ENCODE results near the gene RNPEPL1. TPM values are rescaled to one million over a fixed set of nuclear protein-coding genes. Genes with fewer than 3 reads are reported as not detected.

The RNPEPL1 gene
- total RNA-seq, 1 experiment from 2014 or later = 25.8 TPM

DNA sequence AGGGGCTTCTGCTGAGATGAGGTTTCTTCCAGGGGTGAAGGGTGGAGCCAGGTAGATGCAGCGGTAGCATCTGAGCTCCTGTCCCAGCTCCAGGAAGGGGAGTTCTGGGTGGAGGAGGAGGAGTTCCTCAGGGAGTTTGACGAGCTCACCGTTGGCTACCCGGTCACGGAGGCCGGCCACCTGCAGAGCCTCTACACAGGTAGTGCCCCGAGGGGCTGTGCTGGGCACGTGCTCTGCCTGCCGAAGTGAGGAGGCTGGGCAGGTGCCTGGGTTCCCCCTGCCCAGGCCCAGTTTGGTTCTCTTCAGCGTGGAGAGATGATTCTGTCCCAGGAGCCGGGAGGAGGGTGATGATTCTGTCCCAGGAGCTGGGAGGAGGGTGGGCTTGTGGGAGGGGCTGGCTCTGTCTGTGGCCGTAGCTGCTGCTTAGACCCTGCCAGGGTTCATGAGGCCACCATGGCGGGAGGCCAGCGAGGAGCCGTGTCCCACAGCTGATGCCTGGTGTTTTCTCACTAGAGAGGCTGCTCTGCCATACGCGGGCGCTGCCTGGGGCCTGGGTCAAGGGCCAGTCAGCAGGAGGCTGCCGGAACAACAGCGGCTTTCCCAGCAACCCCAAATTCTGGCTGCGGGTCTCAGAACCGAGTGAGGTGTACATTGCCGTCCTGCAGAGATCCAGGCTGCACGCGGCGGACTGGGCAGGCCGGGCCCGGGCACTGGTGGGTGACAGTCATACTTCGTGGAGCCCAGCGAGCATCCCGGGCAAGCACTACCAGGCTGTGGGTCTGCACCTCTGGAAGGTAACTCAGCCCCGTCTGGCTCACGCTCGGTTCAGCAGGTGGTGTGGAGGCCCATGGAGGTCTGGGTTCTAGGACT is 26.5 kb downstream of the RNPEPL1 start:
- Histone ChIP-seq H3K4me2 (ENCODE audit: low read length) (no peak overlapping the region), H3K36me3 (ENCODE audit: low read depth, low read length) (no peaks in the 10 kb centered on the region), H2AFZ (ENCODE audit: low read length) (no peak overlapping the region), H3K9me3 (ENCODE audit: low read length) (no peaks in the 10 kb centered on the region), H3K4me1 (ENCODE audit: insufficient read depth, low read length) (no peaks in the 10 kb centered on the region), H3K27me3 (ENCODE audit: low read length) (no peaks in the 10 kb centered on the region), H3K27ac (ENCODE audit: low read length) (no peak overlapping the region), H3K4me3 (ENCODE audit: low read length) (no peak overlapping the region), H3K9me2 (replicated peaks; ENCODE audit: low read length) (no peaks in the 10 kb centered on the region), H3K79me2 (ENCODE audit: low read length) (peaks cover 28% of the 10 kb centered on the region), H3K9ac (ENCODE audit: low read length) (no peak overlapping the region), H4K20me1 (ENCODE audit: low read length) (no peaks in the 10 kb centered on the region), H3F3A (ENCODE audit: low read length, unreplicated experiment) (no peaks in the 10 kb centered on the region)
- no TSS peak for BruUV-seq (replicated peaks)
- ChIA-PET POLR2A (ENCODE audit: unreplicated experiment) (interaction anchor here (0.8 kb wide), 1 partner anchor 30 kb away, joined by 3 read pairs; no protein-coding TSS in a partner anchor), CTCF (interaction anchor here (0.6 kb wide), 1 partner anchor 10 kb away, joined by 3 read pairs; no protein-coding TSS in a partner anchor)
- no peak for ATAC-seq
- DNase-seq = no peak
- TF ChIP-seq EZH2 (IDR thresholded peaks at IDR 0.05; ENCODE audit: low read length, unreplicated experiment) (no peak), EZH2phosphoT487 (IDR thresholded peaks at IDR 0.05; ENCODE audit: borderline replicate concordance, low read length) (no peak)
- TF ChIP-seq, protein P1, sequence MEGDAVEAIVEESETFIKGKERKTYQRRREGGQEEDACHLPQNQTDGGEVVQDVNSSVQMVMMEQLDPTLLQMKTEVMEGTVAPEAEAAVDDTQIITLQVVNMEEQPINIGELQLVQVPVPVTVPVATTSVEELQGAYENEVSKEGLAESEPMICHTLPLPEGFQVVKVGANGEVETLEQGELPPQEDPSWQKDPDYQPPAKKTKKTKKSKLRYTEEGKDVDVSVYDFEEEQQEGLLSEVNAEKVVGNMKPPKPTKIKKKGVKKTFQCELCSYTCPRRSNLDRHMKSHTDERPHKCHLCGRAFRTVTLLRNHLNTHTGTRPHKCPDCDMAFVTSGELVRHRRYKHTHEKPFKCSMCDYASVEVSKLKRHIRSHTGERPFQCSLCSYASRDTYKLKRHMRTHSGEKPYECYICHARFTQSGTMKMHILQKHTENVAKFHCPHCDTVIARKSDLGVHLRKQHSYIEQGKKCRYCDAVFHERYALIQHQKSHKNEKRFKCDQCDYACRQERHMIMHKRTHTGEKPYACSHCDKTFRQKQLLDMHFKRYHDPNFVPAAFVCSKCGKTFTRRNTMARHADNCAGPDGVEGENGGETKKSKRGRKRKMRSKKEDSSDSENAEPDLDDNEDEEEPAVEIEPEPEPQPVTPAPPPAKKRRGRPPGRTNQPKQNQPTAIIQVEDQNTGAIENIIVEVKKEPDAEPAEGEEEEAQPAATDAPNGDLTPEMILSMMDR (conservative IDR thresholded peaks at IDR 0.05; ENCODE audit: low read depth, low read length) = no peak
- intact Hi-C loops (cut with micrococcal nuclease) = no loop called here

- Histone ChIP-seq H2AFZ (ENCODE audit: low read length) (no peak overlapping the region), H3K79me2 (ENCODE audit: low read length) (peaks cover 21% of the 10 kb centered on the region), H3K4me2 (ENCODE audit: low read length) (no peak overlapping the region), H3K36me3 (ENCODE audit: low read depth, low read length) (no peaks in the 10 kb centered on the region), H3K9me3 (ENCODE audit: low read length) (no peaks in the 10 kb centered on the region), H3K9ac (ENCODE audit: low read length) (no peak overlapping the region), H3F3A (ENCODE audit: low read length, unreplicated experiment) (no peaks in the 10 kb centered on the region), H3K4me3 (ENCODE audit: low read length) (no peak overlapping the region), H3K27ac (ENCODE audit: low read length) (no peak overlapping the region), H4K20me1 (ENCODE audit: low read length) (no peaks in the 10 kb centered on the region), H3K9me2 (replicated peaks; ENCODE audit: low read length) (no peaks in the 10 kb centered on the region), H3K4me1 (ENCODE audit: insufficient read depth, low read length) (no peaks in the 10 kb centered on the region), H3K27me3 (ENCODE audit: low read length) (no peaks in the 10 kb centered on the region)
- intact Hi-C loops (cut with micrococcal nuclease) = no loop called here
- ChIA-PET POLR2A (ENCODE audit: unreplicated experiment) (no interaction called here), CTCF (no interaction called here)
- no peak for ATAC-seq
- no TSS peak for BruUV-seq (replicated peaks)
- no peak for DNase-seq
- TF ChIP-seq EZH2 (IDR thresholded peaks at IDR 0.05; ENCODE audit: low read length, unreplicated experiment) (no peak), EZH2phosphoT487 (IDR thresholded peaks at IDR 0.05; ENCODE audit: borderline replicate concordance, low read length) (no peak)
- TF ChIP-seq, protein P1 (conservative IDR thresholded peaks at IDR 0.05; ENCODE audit: low read depth, low read length) = peak; percentile 43; the same call in 1 of the 2 replicates
Observed at GRCh38 chr2:240595381-240596079, 27.2 kb downstream of the RNPEPL1 start.

All from PC-3 (cell line).